SU-DHL-6 (cell line): ENCODE data around the gene ARPC2.

Source experiments
- H2AFZ ChIP-seq: fragments of 200-600 bp; sonication (generic); 2 replicates; pipeline ENCODE4 v1.6.1; 2014; ENCODE audit warnings: low read depth, mild to moderate bottlenecking, moderate library complexity, mixed read lengths, antibody characterized with exemption, low read length; ENCODE audit not compliant: severe bottlenecking
- H3F3A ChIP-seq: fragments of 200-600 bp; shearing (Covaris generic); 2 replicates; pipeline ENCODE4 v1.6.0; 2016; ENCODE audit warnings: antibody characterized with exemption, mild to moderate bottlenecking; ENCODE audit not compliant: insufficient read depth
- H3K27ac ChIP-seq: fragments of 200-600 bp; sonication (generic); 2 replicates; pipeline ENCODE4 v1.5.1; 2016; ENCODE audit warnings: low read depth, mild to moderate bottlenecking, low read length, moderate library complexity, mixed read lengths
- H3K27me3 ChIP-seq: fragments of 200-600 bp; sonication (generic), shearing (Covaris generic); 2 replicates; pipeline ENCODE4 v1.6.0; 2014; ENCODE audit warnings: mild to moderate bottlenecking, low read length
- H3K36me3 ChIP-seq: fragments of 200-600 bp; sonication (generic); 2 replicates; pipeline ENCODE4 v1.6.1; 2014; ENCODE audit warnings: mild to moderate bottlenecking, low read length, mixed read lengths
- H3K4me2 ChIP-seq: fragments of 300-600, 200-600 bp; shearing (Covaris generic), sonication (generic); 2 replicates; pipeline ENCODE4 v1.6.0; 2014; ENCODE audit warnings: low read length, low read depth, mild to moderate bottlenecking; ENCODE audit not compliant: poor library complexity, severe bottlenecking
- H3K4me3 ChIP-seq: fragments of 200-600 bp; sonication (generic); 2 replicates; pipeline ENCODE4 v1.5.1; 2014; ENCODE audit warnings: antibody characterized with exemption, low read length, mild to moderate bottlenecking, mixed read lengths; ENCODE audit not compliant: insufficient read depth, poor library complexity, severe bottlenecking
- H3K79me2 ChIP-seq: fragments of 200-600 bp; sonication (generic); 2 replicates; pipeline ENCODE4 v1.6.1; 2014; ENCODE audit warnings: mild to moderate bottlenecking, low read length, moderate library complexity; ENCODE audit not compliant: insufficient read depth
- H3K9ac ChIP-seq: fragments of 200-600 bp; sonication (generic); 2 replicates; pipeline ENCODE4 v1.7.0; 2014; ENCODE audit warnings: mild to moderate bottlenecking, low read length
- H3K9me2 ChIP-seq: fragments of 200-600 bp; sonication (generic); replicated peaks from 2 replicates; pipeline ENCODE4 v1.6.1; 2014; ENCODE audit warnings: low read length; ENCODE audit not compliant: insufficient read depth
- H3K9me3 ChIP-seq: fragments of 200-600 bp; sonication (generic); 2 replicates; pipeline ENCODE4 v1.6.1; 2014; ENCODE audit warnings: low read length, mixed read lengths; ENCODE audit not compliant: insufficient read depth
- H4K20me1 ChIP-seq: fragments of 200-600 bp; sonication (generic); 2 replicates; pipeline ENCODE4 v1.6.1; 2014; ENCODE audit warnings: low read depth, mild to moderate bottlenecking, antibody characterized with exemption, low read length, moderate library complexity, mixed read lengths
- EZH2phosphoT487 ChIP-seq: fragments of 200-600 bp; sonication (generic), shearing (Covaris generic); conservative IDR thresholded peaks from 2 replicates; pipeline ENCODE4 v1.6.1; 2018; ENCODE audit warnings: mild to moderate bottlenecking, antibody characterized with exemption, low read length, moderate library complexity, mixed read lengths
- TF ChIP-seq, protein P1 (sequence below): fragments of 200-600 bp; sonication (generic); IDR thresholded peaks from one replicate; pipeline ENCODE4 v1.5.1; 2017; ENCODE audit warnings: antibody characterized with exemption, mild to moderate bottlenecking, low read length, moderate library complexity; ENCODE audit not compliant: insufficient read depth, poor library complexity, severe bottlenecking

ARPC2 gene

DNA sequence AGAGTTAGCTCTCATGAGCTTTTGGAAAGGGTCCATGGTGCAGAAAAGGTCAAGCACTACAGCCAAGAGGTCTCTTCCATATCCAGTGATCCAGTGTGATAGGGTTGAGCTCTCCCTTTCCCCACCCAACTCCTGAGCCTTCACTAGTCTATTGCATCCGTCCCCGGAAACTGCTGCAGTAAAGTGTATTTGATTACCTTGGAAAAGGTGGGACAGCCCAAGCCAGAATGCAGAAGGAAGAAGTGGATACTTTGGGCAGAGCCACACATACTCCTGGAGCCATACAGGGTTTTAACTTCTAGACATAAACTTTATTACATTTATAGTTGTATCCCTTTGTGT, 56.9 kb downstream of the ARPC2 start:
- TF ChIP-seq, protein P1, sequence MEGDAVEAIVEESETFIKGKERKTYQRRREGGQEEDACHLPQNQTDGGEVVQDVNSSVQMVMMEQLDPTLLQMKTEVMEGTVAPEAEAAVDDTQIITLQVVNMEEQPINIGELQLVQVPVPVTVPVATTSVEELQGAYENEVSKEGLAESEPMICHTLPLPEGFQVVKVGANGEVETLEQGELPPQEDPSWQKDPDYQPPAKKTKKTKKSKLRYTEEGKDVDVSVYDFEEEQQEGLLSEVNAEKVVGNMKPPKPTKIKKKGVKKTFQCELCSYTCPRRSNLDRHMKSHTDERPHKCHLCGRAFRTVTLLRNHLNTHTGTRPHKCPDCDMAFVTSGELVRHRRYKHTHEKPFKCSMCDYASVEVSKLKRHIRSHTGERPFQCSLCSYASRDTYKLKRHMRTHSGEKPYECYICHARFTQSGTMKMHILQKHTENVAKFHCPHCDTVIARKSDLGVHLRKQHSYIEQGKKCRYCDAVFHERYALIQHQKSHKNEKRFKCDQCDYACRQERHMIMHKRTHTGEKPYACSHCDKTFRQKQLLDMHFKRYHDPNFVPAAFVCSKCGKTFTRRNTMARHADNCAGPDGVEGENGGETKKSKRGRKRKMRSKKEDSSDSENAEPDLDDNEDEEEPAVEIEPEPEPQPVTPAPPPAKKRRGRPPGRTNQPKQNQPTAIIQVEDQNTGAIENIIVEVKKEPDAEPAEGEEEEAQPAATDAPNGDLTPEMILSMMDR, result no peak
- TF ChIP-seq EZH2phosphoT487, result no peak
- Histone ChIP-seq H2AFZ (no peak overlapping the region), H3F3A (no peaks in the 10 kb centered on the region), H3K4me2 (no peak overlapping the region), H3K9me3 (no peaks in the 10 kb centered on the region), H3K27ac (no peak overlapping the region), H3K79me2 (peaks cover 7% of the 10 kb centered on the region), H3K9ac (no peak overlapping the region), H3K9me2 (no peaks in the 10 kb centered on the region), H3K27me3 (no peaks in the 10 kb centered on the region), H4K20me1 (no peaks in the 10 kb centered on the region), H3K4me3 (no peak overlapping the region), H3K36me3 (no peaks in the 10 kb centered on the region)

DNA sequence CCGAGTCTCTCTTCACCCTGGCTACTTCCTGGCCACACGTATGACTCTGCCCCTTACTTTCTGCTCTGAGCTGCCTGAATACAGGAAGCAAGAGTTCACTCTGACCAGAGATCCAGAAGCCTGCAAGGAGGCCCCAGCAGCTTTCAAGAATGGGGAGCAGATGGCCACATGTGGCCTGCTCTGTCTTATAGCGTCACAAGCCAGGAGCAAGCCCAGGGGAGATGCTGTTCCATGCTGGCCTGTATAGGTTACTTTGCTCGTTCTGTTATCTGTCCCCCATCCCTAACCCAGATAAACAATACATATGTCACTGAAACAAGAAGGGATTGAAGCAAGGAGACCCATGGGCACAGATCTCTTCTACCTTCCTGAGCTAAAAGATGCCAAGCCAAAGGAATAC, 57.6 kb downstream of the ARPC2 start:
- Histone ChIP-seq H3K9me3 (no peaks in the 10 kb centered on the region), H3K4me3 (no peak overlapping the region), H2AFZ (no peak overlapping the region), H4K20me1 (no peaks in the 10 kb centered on the region), H3F3A (no peaks in the 10 kb centered on the region), H3K27me3 (no peaks in the 10 kb centered on the region), H3K79me2 (peaks cover under 1% of the 10 kb centered on the region; the same call in 1 of the 2 replicates), H3K36me3 (no peaks in the 10 kb centered on the region), H3K9me2 (no peaks in the 10 kb centered on the region), H3K9ac (no peak overlapping the region), H3K4me2 (no peak overlapping the region), H3K27ac (no peak overlapping the region)
- TF ChIP-seq, protein P1, result no peak
- TF ChIP-seq EZH2phosphoT487, result no peak

DNA sequence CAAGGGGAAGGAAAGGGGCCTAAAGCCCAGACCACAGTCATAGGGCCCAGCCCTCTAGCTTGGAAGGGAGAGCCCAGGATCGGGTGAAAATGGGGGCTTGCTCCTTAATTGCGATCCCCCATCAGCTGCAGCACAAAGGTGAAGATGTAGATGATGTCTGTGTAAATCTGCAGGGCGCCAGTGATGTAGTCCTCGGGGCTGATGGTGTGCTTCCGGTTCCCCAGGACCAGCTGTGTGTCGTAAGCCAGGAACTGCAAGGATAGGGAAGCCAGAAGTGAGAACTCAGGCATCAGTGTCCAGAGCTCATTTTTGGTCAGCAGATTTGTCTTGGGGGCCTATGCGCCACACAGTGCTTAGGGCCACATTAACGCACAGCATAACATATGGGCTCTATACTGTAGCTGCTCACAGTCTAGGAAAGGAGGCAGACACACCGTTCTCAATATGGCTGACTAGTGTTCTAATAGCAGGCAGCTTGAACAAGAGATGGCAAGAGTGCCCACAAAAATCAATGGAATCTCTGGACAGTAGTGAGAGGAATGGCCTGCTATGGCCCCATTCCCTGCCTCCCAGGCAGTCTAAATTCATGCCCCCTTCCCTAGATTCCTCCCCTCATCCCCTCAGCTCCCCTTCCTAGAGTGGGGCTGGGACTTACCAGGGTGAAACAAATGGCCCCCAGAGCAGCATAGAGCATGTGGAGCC, 58.5 kb downstream of the ARPC2 start:
- no peak overlapping the region for H3K9ac ChIP-seq
- H3K36me3 ChIP-seq, result no peaks in the 10 kb centered on the region
- no peak for TF ChIP-seq EZH2phosphoT487
- TF ChIP-seq, protein P1, result no peak
- H3K9me3 ChIP-seq, result no peaks in the 10 kb centered on the region
- no peaks in the 10 kb centered on the region for H4K20me1 ChIP-seq
- no peaks in the 10 kb centered on the region for H3K79me2 ChIP-seq
- no peak overlapping the region for H3K27ac ChIP-seq
- H2AFZ ChIP-seq, result no peak overlapping the region
- H3K4me3 ChIP-seq, result no peak overlapping the region
- H3K4me2 ChIP-seq, result no peak overlapping the region
- H3K9me2 ChIP-seq, result no peaks in the 10 kb centered on the region
- H3F3A ChIP-seq, result no peaks in the 10 kb centered on the region
- no peaks in the 10 kb centered on the region for H3K27me3 ChIP-seq
